Mammary epithelial cell (primary cell): Measurements from ENCODE around the gene PTPRJ.

ENCODE experiments used
- EZH2 ChIP-seq: IDR thresholded peaks from 2 replicates; pipeline ENCODE4 v1.6.1; 2012; ENCODE audit warnings: low read length, inconsistent platforms, borderline replicate concordance
- TF ChIP-seq, protein P1 (sequence below), 2 donors: IDR thresholded peaks in 1 of 2; conservative IDR thresholded peaks in 1 of 2; 2 replicates each; pipeline ENCODE4 v1.5.1; 2011 to 2012; ENCODE audit warnings: inconsistent platforms in 2 of 2, low read length in 2 of 2, mild to moderate bottlenecking in 2 of 2, control low read depth in 1 of 2, low read depth in 1 of 2; ENCODE audit not compliant: insufficient read depth in 1 of 2; ENCODE audit errors: extremely low read depth in 1 of 2

GRCh38 chr11:48062649-48063048 is 82.3 kb downstream of the PTPRJ start:
- TF ChIP-seq, protein P1, sequence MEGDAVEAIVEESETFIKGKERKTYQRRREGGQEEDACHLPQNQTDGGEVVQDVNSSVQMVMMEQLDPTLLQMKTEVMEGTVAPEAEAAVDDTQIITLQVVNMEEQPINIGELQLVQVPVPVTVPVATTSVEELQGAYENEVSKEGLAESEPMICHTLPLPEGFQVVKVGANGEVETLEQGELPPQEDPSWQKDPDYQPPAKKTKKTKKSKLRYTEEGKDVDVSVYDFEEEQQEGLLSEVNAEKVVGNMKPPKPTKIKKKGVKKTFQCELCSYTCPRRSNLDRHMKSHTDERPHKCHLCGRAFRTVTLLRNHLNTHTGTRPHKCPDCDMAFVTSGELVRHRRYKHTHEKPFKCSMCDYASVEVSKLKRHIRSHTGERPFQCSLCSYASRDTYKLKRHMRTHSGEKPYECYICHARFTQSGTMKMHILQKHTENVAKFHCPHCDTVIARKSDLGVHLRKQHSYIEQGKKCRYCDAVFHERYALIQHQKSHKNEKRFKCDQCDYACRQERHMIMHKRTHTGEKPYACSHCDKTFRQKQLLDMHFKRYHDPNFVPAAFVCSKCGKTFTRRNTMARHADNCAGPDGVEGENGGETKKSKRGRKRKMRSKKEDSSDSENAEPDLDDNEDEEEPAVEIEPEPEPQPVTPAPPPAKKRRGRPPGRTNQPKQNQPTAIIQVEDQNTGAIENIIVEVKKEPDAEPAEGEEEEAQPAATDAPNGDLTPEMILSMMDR (conservative IDR thresholded peaks at IDR 0.05 in 1 of 2, IDR thresholded peaks at IDR 0.05 in 1 of 2; ENCODE audit: extremely low read depth in 1 of 2, insufficient read depth in 1 of 2, low read depth in 1 of 2, low read length in 2 of 2), result no peak
- no peak for TF ChIP-seq EZH2
